Tibial nerve (tissue), 4 donors: ENCODE results near the gene CAMTA1. TPM values are rescaled to one million over a fixed set of nuclear protein-coding genes. Genes with fewer than 3 reads are reported as not detected.

Experiments
- DNase-seq, 2 donors: peaks; one replicate each; pipeline ENCODE4 v3.0.0-alpha.2; 2019; ENCODE audit warnings: low spot score in 2 of 2
- H3K27ac ChIP-seq, 4 donors: fragments of 200-600 bp; sonication (generic) in 3 of 4; one replicate each; pipeline ENCODE4 v1.5.1; 2017 to 2019; ENCODE audit warnings: mild to moderate bottlenecking in 1 of 4
- H3K27me3 ChIP-seq, 2 donors: fragments of 200-600 bp; sonication (generic) in 1 of 2; one replicate each; pipeline versions ENCODE4 v1.5.1 to v1.6.0; 2017 to 2019
- H3K36me3 ChIP-seq, 3 donors: fragments of 200-600 bp; sonication (generic); one replicate each; pipeline ENCODE4 v1.5.1; 2018 to 2019
- H3K4me1 ChIP-seq, 4 donors: fragments of 200-600 bp; sonication (generic) in 3 of 4; one replicate each; pipeline ENCODE4 v1.5.1; 2017 to 2019
- H3K4me3 ChIP-seq, 4 donors: fragments of 200-600 bp; sonication (generic) in 3 of 4; one replicate each; pipeline ENCODE4 v1.5.1; 2017 to 2019; ENCODE audit warnings: mild to moderate bottlenecking in 1 of 4, moderate library complexity in 1 of 4
- H3K9me3 ChIP-seq, 4 donors: fragments of 200-600 bp; sonication (generic) in 3 of 4; one replicate each; pipeline ENCODE4 v1.5.1; 2017 to 2019
- CTCF ChIP-seq, 5 experiments: fragments of 200-600 bp in 3 of 5; fragments of 450-650 bp in 2 of 5; sonication (generic) in 3 of 5; IDR thresholded peaks; one replicate each; pipeline ENCODE4 v1.5.1; 2016 to 2019; ENCODE audit warnings: antibody characterized with exemption in 5 of 5, mild to moderate bottlenecking in 3 of 5, moderate library complexity in 2 of 5
- EP300 ChIP-seq, 2 donors: sonication (generic); formaldehyde crosslinking; IDR thresholded peaks; one replicate each; pipeline ENCODE4 v1.6.1; 2017; ENCODE audit warnings: antibody characterized with exemption in 2 of 2, mild to moderate bottlenecking in 1 of 2
- POLR2A ChIP-seq, 2 donors: fragments of 450-650 bp; IDR thresholded peaks; one replicate each; pipeline ENCODE4 v1.6.1; 2017; ENCODE audit warnings: antibody characterized with exemption in 2 of 2, mild to moderate bottlenecking in 2 of 2, moderate library complexity in 2 of 2
- WGBS, 2 donors: methylation state at CpG; one replicate each; pipeline ENCODE4 v1.1.5; 2018; 5-methylcytosine and 5-hydroxymethylcytosine counted together
- total RNA-seq, 4 donors: library from RNA; depleted of rRNA; stranded (reverse); fragments of >200 nt; gene quantifications; one replicate each; pipeline ENCODE4 v1.1.0, GENCODE V29; 2016

CAMTA1 gene
- total RNA-seq, 4 donors from 2014 or later: 41.8 to 104 (median 87.2) TPM

DNA sequence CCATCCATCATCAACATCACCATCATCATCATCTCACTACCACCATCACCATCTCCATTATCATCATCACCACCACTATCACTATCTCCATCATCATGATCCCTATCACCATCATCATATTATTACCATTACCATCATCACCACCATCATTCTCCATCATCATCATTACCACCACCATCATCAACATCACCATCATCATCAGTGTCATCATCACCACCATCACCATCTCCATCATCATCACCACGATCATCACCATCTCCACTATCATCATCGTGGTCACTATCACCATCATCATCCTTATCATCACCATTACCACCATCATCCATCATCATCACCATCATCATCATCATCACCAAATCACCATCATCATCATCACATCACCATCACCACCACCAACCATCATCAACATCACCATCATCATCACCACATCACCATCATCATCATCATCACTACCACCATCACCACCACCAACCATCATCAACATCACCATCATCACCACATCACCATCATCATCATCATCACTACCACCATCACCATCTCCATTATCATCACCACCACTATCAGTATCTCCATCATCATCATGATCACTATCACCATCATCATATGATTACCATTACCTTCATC lies 783.8 kb downstream of the CAMTA1 start:
- no peak overlapping the region for H3K27ac ChIP-seq
- DNase-seq: no peak
- peaks cover 0 to 9% (median 4%) of the 10 kb centered on the region in 4 donors for H3K4me1 ChIP-seq
- no peak for TF ChIP-seq EP300 (IDR thresholded peaks at IDR 0.05)
- no peak for TF ChIP-seq CTCF (IDR thresholded peaks at IDR 0.05)
- no peak for TF ChIP-seq POLR2A (IDR thresholded peaks at IDR 0.05)
- H3K36me3 ChIP-seq: no peaks in the 10 kb centered on the region
- no peaks in the 10 kb centered on the region for H3K9me3 ChIP-seq
- no peak overlapping the region for H3K4me3 ChIP-seq
- WGBS, 2 donors: 98% methylated on average over 2 of the region's 2 CpGs
- no peaks in the 10 kb centered on the region for H3K27me3 ChIP-seq

DNA sequence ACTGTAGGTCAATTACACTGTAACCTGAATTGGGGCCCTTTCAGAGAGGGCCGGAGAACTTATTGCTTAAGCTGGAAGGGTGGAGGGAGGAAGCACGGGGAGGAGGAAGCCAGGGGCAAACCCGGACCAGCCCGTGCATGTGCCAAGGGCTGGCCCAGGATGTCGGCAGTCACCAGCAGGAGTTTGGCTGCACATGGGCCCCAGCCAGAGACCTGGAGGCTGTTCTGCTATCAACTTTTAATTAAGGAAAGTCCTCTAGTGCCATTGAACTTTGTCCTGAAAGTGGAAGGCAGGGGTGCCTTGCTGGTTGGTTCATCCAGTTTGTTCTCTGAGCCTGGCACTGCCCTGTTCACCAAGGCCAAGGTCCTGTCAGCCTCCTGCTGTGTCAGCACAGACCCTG lies 785.1 kb downstream of the CAMTA1 start:
- no peaks in the 10 kb centered on the region for H3K27me3 ChIP-seq
- no peaks in the 10 kb centered on the region for H3K9me3 ChIP-seq
- no peak overlapping the region for H3K27ac ChIP-seq
- 68 to 76% methylated on average over 5 of the region's 5 CpGs for WGBS, 2 donors
- H3K36me3 ChIP-seq: no peaks in the 10 kb centered on the region
- H3K4me3 ChIP-seq: no peak overlapping the region
- no peak for DNase-seq
- TF ChIP-seq CTCF (IDR thresholded peaks at IDR 0.05) (no peak), EP300 (IDR thresholded peaks at IDR 0.05) (no peak), POLR2A (IDR thresholded peaks at IDR 0.05) (no peak)
- H3K4me1 ChIP-seq: peaks cover 0 to 17% (median 6%) of the 10 kb centered on the region in 4 donors

DNA sequence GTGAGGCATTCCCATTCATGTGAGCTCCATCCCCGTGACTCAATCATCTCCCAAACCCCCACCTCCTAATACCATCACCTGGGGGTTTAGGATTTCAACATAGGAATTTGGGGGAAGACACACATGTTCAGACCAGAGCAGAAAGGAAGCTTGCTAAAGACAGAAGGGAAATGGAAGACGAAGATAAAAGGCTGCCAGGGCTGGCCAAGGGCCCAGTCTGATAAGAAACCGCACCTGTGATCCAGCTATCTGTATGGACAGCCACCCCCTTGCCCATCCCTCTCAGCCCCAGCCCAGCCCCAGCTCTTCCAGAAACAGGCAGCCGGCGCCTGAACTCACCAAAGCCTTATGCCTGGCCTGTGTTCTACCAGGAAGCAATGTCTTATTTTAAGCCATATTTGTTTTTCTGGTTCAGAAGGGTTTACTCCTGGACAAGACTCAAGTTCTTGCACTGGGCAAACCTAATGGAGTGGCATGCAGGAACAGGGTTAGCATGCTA lies 787.4 kb downstream of the CAMTA1 start:
- TF ChIP-seq CTCF (IDR thresholded peaks at IDR 0.05) (no peak), POLR2A (IDR thresholded peaks at IDR 0.05) (no peak), EP300 (IDR thresholded peaks at IDR 0.05) (no peak)
- no peaks in the 10 kb centered on the region for H3K36me3 ChIP-seq
- no peak overlapping the region for H3K4me3 ChIP-seq
- peaks cover 0 to 17% (median 6%) of the 10 kb centered on the region in 4 donors for H3K4me1 ChIP-seq
- 69% methylated on average over 5 of the region's 5 CpGs for WGBS, 2 donors
- H3K27me3 ChIP-seq: no peaks in the 10 kb centered on the region
- DNase-seq: no peak
- no peak overlapping the region for H3K27ac ChIP-seq
- no peaks in the 10 kb centered on the region for H3K9me3 ChIP-seq

- Histone ChIP-seq H3K4me1 (peaks cover 0 to 17% (median 6%) of the 10 kb centered on the region in 4 donors), H3K36me3 (no peaks in the 10 kb centered on the region), H3K9me3 (no peaks in the 10 kb centered on the region), H3K27me3 (no peaks in the 10 kb centered on the region), H3K4me3 (no peak overlapping the region), H3K27ac (no peak overlapping the region)
- TF ChIP-seq CTCF (IDR thresholded peaks at IDR 0.05) (no peak), POLR2A (IDR thresholded peaks at IDR 0.05) (no peak), EP300 (IDR thresholded peaks at IDR 0.05) (no peak)
- no peak for DNase-seq
- 89 to 93% methylated on average over 12 of the region's 12 CpGs for WGBS, 2 donors
Measured at GRCh38 chr1:7573481-7573880, 788.2 kb downstream of the CAMTA1 start.

GRCh38 chr1:7574121-7575040 lies 789.1 kb downstream of the CAMTA1 start:
- WGBS, 2 donors: 35 to 44% methylated on average over 26 of the region's 26 CpGs
- TF ChIP-seq POLR2A (IDR thresholded peaks at IDR 0.05) (no peak), EP300 (IDR thresholded peaks at IDR 0.05) (peak in 1 of 2 donors; percentile 51), CTCF (IDR thresholded peaks at IDR 0.05) (no peak)
- H3K27me3 ChIP-seq: no peaks in the 10 kb centered on the region
- H3K9me3 ChIP-seq: no peaks in the 10 kb centered on the region
- H3K4me1 ChIP-seq: peaks cover 0 to 17% (median 6%) of the 10 kb centered on the region in 4 donors
- peak in 1 of 2 donors; percentile 18 for DNase-seq
- no peak overlapping the region for H3K4me3 ChIP-seq
- no peaks in the 10 kb centered on the region for H3K36me3 ChIP-seq
- peak overlapping the region in 2 of 4 donors; percentile 28 to 45 for H3K27ac ChIP-seq
